ENCODE data around the gene LRRC72.
"Not testable (repeated sequence)": the region's sequence is repeated elsewhere in the genome, so short reads cannot be mapped to it uniquely, and the experiment has no call there.

Gene LRRC72

GRCh38 chr7:16524332-16524731 lies 2.3 kb upstream of the LRRC72 start:
- no peak for TF ChIP-seq CTCF (IDR thresholded peaks at IDR 0.05; ENCODE audit: borderline replicate concordance, insufficient read depth, low read depth, low read length)
- no peak overlapping the region for H3K4me3 ChIP-seq (ENCODE audit: low read depth, low read length)

GRCh38 chr7:16528520-16528919 lies 1.9 kb downstream of the LRRC72 start:
- no peak for TF ChIP-seq CTCF (IDR thresholded peaks at IDR 0.05; ENCODE audit: borderline replicate concordance, insufficient read depth, low read depth, low read length)
- H3K4me3 ChIP-seq (ENCODE audit: low read depth, low read length), result no peak overlapping the region

GRCh38 chr7:16529697-16530096 lies 3.1 kb downstream of the LRRC72 start:
- no peak for TF ChIP-seq CTCF (IDR thresholded peaks at IDR 0.05; ENCODE audit: borderline replicate concordance, insufficient read depth, low read depth, low read length)

GRCh38 chr7:16531707-16532106 lies 5.1 kb downstream of the LRRC72 start:
- no peak for TF ChIP-seq CTCF (IDR thresholded peaks at IDR 0.05; ENCODE audit: borderline replicate concordance, insufficient read depth, low read depth, low read length)
- H3K4me3 ChIP-seq (ENCODE audit: low read depth, low read length), result no peak overlapping the region

More at GRCh38 chr7:16529697-16530096, 3.1 kb downstream of the LRRC72 start:
- no peak overlapping the region for H3K4me3 ChIP-seq (ENCODE audit: low read depth, low read length)

GRCh38 chr7:16532272-16532671 lies 5.6 kb downstream of the LRRC72 start:
- TF ChIP-seq CTCF (IDR thresholded peaks at IDR 0.05; ENCODE audit: borderline replicate concordance, insufficient read depth, low read depth, low read length), result no peak
- no peak overlapping the region for H3K4me3 ChIP-seq (ENCODE audit: low read depth, low read length)

GRCh38 chr7:16535500-16535899 lies 8.9 kb downstream of the LRRC72 start:
- no peak overlapping the region for H3K4me3 ChIP-seq (ENCODE audit: low read depth, low read length)
- no peak for TF ChIP-seq CTCF (IDR thresholded peaks at IDR 0.05; ENCODE audit: borderline replicate concordance, insufficient read depth, low read depth, low read length)

- H3K4me3 ChIP-seq (ENCODE audit: low read depth, low read length), result not testable (repeated sequence)
These were observed 13.9 kb downstream of the LRRC72 start for GRCh38 chr7:16540559-16540958.

- TF ChIP-seq CTCF (IDR thresholded peaks at IDR 0.05; ENCODE audit: borderline replicate concordance, insufficient read depth, low read depth, low read length), result no peak
- H3K4me3 ChIP-seq (ENCODE audit: low read depth, low read length), result no peak overlapping the region
These were observed 15.8 kb downstream of the LRRC72 start for GRCh38 chr7:16542401-16542800.

Measured in GM12875 (cell line).